Sciatic nerve (tissue), 2 donors: ENCODE measurements around the gene ZNF618. TPM values are rescaled to one million over a fixed set of nuclear protein-coding genes. Genes with fewer than 3 reads are reported as not detected.
"Not testable (repeated sequence)": the region's sequence is repeated elsewhere in the genome, so short reads cannot be mapped to it uniquely, and the experiment has no call there.

Experiments
- ATAC-seq: fragments of 200-7000 bp; cut with Tn5 transposase; one replicate; pipeline ENCODE4 v1.9.1; 2020; ENCODE audit warnings: mild to moderate bottlenecking, moderate library complexity
- DNase-seq: peaks from one replicate; pipeline ENCODE4 v3.0.0-alpha.2; 2020; ENCODE audit warnings: low spot score
- intact Hi-C: fragments of 100-400 bp; cut with DNase I; formaldehyde crosslinking; loops from one replicate; pipeline ENCODE4 v1.14.2; 2022
- total RNA-seq: library from RNA; stranded (reverse); fragmentation: NEBNext Ultra II Directional; extraction: Animal tissue kit (Norgen Biotek cat#: 25700); gene quantifications from one replicate; pipeline ENCODE4 v1.2.1, GENCODE V29; 2021
- donor health status: DM: no; HTN: no; CAD: no.
- donor health status: DM: no; HTN: no; CAD: no.

ZNF618 gene
- total RNA-seq, 1 donor from 2014 or later: 15.5 TPM

DNA sequence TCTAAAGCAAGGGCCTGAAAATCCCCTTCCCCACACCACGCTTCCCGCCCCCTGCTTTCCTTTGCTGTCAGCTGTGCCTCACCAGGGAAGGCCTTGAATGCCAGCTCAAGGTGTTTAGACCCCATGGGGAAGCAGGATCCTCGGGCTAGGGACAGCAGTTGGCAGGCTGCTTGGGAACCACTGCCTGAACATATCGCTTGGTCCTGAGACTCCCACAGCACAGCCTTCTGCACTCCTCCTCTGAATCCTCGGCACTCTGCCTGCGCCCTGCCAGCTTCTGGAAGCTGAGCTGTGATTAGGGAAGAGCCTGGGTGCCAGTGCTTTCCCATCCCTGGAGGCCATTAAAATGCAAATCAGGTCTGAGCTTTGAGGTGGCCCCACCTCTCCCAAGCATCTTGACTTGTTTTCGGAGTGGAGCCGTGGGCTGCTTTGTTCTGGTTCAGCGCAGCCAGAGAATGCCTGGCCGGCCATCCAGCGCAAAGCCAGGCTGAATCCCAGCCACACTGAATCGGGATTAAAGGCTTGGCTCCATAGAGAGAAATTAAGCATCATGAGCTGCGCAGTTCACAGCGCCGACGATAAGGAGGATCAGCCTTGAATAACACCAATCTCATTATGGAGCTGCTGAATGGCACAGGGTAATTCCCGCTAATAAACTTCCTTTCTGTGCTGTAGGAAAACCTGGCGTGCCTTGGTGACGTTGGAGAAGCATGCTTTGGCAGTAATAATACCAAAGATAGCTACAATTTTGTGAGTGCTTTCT, 162.0 kb downstream of the ZNF618 start:
- intact Hi-C loops: loop anchor here (10.0 kb wide), 1 partner anchor 303 kb away; no protein-coding TSS in a partner anchor
- ATAC-seq (no peak), DNase-seq (no peak)

DNA sequence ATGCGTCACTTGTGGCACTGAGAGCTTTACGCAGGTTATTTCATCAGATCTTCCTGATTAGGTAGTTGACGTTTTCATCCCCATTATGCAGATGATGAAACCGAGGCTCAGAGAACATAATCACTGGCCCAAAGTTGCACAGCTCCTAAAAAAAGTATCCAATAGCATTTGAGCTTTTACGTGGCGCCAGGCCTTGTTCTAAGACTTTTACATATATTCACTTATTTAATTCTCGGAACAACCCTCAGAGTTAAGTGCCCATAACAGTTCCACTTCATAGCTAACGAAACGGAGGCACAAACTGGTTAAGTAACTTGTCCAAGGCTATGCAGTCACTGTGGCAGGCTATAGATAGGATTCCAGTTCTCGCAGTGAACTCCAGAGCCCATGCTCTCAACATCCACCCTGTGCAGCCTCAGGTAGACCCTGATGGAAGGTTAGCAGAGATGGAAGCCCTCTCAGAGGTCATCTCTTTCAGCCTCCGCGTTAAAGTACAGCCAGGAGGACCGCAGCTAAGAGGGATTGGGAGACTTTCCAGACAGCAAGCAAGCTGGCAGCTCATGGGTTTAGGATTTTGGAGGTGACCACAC, 162.7 kb downstream of the ZNF618 start:
- DNase-seq (no peak), ATAC-seq (no peak)
- intact Hi-C loops: loop anchor here (10.0 kb wide), 1 partner anchor 304 kb away; no protein-coding TSS in a partner anchor

DNA sequence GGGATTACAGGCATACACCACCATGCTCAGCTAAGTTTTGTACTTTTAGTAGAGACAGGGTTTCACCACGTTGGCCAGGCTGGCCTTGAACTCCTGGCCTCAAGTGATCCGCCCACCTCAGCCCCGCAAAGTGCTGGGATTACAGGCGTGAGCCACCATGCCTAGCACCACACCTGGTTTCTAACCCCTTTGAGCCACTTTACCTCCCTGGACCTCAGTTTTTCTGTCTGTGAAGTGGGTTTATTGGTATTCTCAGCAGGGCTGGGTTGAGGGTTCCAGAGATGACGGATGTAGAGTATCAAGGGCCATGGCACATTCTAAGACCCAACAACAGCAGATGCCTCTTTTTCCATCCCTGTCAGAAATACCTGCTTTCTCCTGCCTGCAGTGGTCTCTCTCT, 163.4 kb downstream of the ZNF618 start:
- intact Hi-C loops: loop anchor here (10.0 kb wide), 1 partner anchor 305 kb away; no protein-coding TSS in a partner anchor
- DNase-seq: no peak
- no peak for ATAC-seq

DNA sequence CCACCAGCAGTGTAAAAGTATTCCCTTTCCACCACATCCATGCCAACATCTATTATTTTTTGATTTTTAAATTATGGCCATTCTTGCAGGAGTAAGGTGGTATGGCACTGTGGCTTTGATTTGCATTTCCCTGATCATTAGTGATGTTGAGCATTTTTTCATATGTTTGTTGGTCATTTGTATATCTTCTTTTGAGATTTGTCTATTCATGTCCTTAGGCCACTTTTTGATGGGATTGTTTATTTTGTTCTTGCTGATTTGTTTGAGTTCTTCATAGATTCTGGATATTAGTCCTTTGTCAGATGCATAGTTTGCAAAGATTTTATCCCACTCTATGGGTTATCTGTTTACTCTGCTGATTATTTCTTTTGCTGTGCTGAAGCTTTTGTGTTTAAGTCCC, 167.6 kb downstream of the ZNF618 start:
- ATAC-seq, intact Hi-C loops, DNase-seq: not testable (repeated sequence)

DNA sequence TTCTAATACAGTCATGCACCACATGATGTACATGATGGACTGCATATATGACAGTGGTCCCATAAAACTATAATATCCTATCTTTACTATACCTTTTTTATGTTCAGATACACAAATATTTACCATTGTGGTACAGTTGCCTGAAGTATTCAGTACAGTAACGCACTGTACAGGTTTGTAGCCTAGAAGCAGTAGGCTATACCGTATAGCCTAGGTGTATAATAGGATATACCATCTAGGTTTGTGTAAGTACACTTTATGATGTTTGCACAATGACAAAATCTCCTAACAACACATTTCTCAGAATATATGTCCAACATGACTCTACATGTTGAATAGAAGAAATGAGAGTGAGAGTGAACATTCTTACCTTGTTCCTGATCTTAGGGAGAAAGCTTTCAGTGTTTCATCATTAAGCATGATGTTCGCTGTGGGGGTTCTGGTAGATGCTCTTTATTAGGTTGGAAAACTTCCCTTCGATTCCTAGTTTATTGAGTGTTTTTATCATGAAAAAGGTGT, 170.2 kb downstream of the ZNF618 start:
- intact Hi-C loops: no loop called here
- DNase-seq (no peak), ATAC-seq (no peak)

DNA sequence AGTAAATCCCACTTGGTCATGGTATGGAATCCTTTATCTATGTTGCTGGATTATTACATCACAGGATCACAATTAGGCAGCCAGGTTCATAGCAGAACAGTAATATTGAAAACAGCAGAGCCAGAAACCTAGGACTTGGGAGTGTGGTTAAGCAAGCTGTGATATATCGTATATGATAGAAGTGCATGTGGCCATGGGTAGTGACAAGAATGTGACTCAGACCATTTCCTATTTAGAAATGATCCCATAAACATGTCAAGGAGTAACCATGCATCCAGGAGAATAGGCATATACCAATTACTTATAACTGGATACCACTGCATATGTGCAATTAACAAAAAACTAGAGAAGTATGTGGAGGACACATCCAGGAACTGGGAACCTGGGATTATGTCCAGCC, 170.8 kb downstream of the ZNF618 start:
- ATAC-seq (no peak), DNase-seq (no peak)
- intact Hi-C loops: no loop called here

DNA sequence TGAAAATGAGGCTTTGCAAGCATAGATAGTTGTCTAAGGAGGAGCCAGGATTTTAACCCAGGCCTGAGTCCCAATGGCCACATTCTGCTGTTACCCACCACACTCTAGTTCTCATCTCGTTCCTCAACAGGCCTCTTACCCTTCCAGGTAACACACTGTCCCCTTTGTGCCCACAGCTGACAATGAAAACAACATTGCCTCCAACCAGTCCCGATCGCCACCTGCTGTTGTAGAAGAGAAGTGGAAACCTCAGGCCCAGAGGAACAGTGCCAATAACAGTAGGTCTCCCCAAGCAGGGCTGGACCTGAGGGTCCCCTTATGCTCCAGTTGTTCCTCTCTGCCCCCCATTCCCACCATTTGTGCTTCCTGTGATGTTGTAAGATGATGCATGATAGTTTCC, 171.6 kb downstream of the ZNF618 start:
- no peak for ATAC-seq

DNA sequence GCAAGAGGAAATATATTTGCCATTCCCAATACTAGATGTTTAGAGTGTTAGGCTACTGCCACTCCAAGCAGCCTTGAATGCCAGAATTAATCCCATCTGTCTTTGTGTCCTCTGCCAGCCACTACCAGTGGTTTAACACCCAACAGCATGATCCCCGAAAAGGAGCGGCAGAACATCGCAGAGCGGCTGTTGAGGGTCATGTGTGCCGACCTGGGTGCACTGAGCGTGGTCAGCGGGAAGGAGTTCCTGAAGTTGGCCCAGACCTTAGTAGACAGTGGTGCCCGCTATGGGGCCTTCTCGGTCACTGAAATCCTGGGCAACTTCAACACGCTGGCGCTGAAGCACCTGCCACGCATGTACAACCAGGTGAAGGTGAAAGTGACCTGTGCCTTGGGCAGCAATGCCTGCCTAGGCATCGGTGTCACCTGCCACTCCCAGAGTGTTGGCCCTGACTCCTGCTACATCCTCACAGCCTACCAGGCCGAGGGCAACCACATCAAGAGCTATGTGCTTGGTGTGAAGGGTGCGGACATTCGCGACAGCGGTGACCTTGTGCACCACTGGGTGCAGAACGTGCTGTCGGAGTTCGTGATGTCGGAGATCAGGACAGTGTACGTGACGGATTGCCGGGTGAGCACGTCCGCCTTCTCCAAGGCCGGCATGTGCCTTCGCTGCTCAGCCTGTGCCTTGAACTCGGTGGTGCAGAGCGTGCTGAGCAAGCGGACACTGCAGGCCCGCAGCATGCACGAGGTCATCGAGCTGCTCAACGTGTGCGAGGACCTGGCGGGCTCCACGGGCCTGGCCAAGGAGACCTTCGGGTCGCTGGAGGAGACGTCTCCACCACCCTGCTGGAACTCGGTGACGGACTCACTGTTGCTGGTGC, 172.7 kb downstream of the ZNF618 start:
- DNase-seq (no peak), ATAC-seq (no peak)
- intact Hi-C loops: no loop called here

More for the DNA sequence above, 171.6 kb downstream of the ZNF618 start:
- no peak for DNase-seq
- intact Hi-C loops: no loop called here

DNA sequence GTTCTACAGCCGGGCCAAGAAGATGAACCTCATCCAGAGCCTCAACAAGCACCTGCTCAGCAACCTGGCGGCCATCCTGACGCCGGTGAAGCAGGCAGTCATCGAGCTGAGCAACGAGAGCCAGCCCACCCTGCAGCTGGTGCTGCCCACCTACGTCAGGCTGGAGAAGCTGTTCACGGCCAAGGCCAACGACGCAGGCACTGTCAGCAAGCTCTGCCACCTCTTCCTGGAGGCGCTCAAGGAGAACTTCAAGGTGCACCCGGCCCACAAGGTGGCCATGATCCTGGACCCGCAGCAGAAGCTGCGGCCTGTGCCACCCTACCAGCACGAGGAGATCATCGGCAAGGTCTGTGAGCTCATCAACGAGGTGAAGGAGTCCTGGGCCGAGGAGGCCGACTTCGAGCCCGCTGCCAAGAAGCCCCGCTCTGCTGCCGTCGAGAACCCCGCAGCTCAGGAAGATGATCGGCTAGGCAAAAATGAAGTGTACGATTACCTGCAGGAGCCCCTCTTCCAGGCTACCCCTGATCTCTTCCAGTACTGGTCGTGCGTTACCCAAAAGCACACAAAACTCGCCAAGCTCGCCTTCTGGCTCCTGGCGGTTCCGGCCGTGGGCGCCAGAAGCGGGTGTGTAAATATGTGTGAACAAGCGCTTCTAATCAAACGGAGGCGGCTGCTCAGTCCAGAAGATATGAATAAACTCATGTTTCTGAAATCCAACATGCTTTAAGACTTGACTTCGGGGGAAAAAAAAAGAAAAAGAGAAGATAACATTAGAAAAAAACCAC, 173.5 kb downstream of the ZNF618 start:
- no peak for ATAC-seq
- DNase-seq: no peak
- intact Hi-C loops: no loop called here

DNA sequence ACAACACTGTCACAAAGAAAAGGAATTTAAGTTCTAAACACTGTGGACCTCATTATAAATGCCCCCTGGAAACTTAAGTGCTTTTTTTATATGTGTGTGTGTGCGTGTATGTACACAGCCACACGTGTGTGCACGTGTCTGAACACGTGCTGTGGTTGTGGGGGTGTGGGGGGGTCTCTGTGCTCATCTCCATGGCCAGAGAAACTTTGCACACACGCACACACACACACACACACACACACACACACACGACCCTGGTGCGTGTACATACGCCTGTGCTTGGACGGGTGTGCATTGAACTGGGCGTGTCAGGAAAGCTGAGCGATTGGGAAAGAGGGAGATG, 174.1 kb downstream of the ZNF618 start:
- intact Hi-C loops: no loop called here

DNA sequence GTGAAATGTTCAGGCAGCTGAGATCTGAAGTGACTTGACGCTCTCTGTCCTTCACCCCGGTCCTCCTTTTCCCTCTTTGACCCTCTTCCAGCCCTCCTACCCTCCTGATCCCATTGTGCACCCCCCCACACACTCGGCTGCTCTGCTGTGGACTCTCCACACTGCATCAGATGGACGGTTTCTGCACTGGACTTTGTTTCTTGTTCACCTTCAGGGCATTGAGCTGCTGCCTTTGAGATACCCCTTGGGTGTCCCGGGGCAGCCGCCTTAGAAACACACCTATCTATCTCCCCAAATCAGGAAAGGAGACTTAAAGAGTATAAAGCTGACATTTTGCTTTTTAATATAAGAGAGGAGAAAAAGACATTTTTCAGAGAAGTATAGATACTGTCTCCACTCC, 174.5 kb downstream of the ZNF618 start:
- ATAC-seq (no peak), DNase-seq (no peak)

More for the DNA sequence above, 174.1 kb downstream of the ZNF618 start:
- DNase-seq (no peak), ATAC-seq (no peak)

DNA sequence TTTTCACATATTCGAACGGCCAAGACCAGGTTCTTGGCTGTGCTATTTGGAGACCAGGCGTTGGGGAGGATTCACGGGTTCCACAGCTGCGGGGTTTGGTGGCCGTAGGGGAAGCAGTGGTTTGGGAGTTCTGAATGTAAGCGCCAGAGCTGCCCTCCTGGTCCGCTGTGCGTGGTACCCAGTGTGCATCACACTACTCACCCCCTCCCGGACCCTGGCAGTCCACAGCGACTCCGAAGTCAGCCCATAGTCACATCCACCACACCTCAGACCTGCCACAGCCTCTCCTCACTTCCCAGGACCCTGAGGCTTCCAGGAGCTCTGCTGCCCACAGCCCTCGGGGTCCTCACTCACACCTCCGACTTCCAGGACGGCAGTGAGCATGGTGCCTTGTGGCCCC, 175.2 kb downstream of the ZNF618 start:
- intact Hi-C loops: no loop called here
- no peak for ATAC-seq
- DNase-seq: no peak

More for the DNA sequence above, 174.5 kb downstream of the ZNF618 start:
- intact Hi-C loops: no loop called here

DNA sequence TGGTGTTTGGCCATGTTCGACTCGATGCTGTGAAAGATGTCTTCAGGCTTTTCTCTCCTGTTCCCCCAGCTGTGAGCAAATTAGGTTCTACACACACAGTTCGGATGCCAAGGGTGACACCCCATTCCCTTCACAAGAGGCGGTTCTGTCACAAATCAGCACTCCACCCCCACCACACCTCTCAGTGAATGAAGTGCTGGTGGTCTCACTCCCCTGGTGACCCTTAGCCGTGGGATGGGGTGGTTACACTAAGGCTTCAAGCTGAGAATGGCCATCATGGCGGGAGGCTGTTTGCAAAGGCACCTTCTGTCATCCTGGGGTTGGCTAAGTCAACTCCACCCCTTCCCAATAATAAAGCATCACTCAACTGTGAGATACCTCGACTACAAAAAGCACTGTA, 175.6 kb downstream of the ZNF618 start:
- intact Hi-C loops: no loop called here
- ATAC-seq: no peak
- no peak for DNase-seq

DNA sequence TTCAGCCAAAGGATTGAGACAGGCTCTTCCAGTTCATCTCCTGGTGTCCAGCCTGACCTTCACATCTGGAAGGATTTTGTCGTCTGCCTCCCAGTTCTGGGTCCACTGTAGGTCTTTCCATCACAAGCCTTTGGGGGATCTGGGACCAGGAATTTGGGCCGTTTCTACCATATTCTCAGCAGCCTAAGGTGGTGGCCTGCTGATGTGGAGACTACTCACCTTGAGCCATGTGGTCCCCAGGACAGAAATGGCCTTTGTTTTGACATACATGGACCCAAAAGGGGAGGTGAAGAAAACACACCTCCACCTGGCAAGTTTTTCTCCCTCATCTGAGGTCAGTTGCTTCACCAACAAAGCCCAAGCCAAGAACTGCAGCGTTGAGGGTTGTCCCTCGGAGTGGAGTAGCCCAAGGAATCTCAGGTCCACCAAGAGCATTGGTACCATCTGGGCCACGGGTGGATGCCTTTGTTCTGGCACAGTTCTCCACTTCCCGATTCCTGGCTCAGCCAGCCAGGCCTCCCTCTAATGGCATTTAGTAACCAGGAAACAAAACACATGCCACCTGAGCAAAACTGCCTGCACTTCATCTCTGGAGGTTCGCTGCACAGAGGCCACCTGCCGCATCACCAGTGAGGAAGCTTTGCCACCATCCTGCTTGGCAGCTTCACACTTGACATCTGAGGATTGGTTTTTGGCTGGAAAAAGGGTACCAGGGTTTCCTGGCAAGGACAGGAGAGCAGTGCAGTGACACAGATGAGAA, 177.3 kb downstream of the ZNF618 start:
- intact Hi-C loops: no loop called here
- ATAC-seq: no peak
- no peak for DNase-seq

DNA sequence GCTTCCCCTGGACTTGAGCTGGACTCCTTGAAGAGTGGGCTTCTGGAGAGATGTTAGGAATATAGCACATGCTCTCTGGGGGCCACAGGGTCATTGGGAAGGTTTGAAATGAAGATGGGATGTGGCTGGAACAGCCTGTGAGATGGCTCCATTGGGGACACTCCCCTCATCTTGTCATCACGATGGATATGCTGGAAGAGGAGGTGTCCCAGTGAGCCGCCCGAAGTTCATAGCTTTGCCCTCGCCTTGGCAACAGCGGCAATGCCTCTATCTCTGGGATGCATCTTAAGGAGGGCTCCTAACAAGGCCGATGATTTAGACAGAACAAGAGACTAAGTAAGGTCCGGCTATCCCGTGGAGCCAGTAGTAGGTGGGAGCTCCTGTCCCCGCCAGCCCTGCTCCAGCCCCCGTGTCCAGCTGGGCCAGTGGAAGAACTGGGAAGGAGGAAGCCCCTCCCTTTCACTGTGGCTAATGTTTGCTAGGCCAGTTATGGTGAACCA, 178.1 kb downstream of the ZNF618 start:
- no peak for ATAC-seq
- no peak for DNase-seq
- intact Hi-C loops: no loop called here

DNA sequence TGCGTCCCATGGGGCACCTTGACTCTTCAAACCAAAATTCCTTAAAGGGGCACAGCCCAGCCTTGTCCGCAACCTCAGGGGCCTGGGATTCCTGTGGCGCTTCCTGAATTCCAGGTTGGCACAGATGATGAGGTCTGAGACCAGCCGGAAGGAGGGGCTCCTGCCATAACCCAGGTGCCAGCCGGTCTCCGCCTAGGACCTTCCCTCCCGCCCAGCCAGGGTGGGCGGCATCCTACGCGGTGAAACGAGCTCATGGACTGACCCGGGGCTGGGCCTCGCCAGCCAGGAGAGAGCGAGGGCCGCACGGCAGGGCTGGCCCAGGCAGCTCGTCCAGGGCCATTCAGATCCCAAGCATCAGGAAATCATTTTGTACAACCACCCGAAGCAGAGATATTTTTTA, 179.0 kb downstream of the ZNF618 start:
- intact Hi-C loops: no loop called here
- DNase-seq (no peak), ATAC-seq (no peak)

DNA sequence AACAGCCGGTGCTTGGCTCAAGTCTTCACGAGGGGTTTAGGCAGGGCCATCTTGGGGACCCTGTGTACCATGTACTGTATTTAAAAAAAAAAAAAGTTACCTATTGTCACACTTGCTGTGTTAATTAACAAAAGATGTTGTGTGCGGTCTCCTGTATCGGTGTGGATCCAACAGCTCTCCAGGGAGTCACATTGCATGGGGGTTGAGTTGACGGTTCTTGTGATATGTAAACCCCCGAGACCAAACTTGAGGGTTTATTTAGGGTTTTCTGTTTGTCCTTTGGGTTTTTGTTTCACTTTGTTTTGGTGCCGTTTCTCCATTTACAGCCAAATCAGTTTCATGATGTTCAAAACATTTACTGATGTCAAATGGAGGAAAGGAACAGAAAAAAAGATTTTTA, 179.8 kb downstream of the ZNF618 start:
- ATAC-seq: no peak
- DNase-seq: no peak
- intact Hi-C loops: no loop called here

DNA sequence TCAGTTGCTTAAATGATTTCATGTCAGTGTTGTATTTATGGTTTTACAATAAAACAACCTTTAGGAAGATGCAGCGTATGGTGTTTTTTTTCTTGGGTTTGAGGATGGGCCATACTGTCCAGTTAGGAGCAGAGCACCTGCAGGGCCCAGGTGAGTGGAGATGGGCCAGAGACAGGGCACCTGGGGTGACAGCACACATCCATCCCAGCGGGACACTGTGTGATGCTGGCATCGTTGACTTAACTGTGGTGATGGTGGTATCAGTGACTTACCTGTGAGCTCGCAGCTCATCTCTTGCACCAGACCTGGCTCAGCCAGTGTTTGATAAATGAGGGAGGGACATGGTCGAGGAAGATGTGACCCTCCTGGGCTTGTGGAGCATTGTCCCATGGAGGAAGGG, 180.4 kb downstream of the ZNF618 start:
- no peak for DNase-seq
- intact Hi-C loops: no loop called here
- ATAC-seq: no peak
